Smooth muscle cell (in vitro differentiated cells): ENCODE measurements around the gene ZNF778. TPM values are rescaled to one million over a fixed set of nuclear protein-coding genes. Genes with fewer than 3 reads are reported as not detected.

Experiments used
- DNase-seq: peaks from one replicate; lab custom pipeline; 2025; ENCODE audit not compliant: unreplicated experiment; lab: John Stamatoyannopoulos, UW
- H2AFZ ChIP-seq: fragments of 200-600 bp; sonication (generic); 2 replicates; pipeline ENCODE4 v1.6.0; 2016; ENCODE audit warnings: antibody characterized with exemption, low read depth, mild to moderate bottlenecking
- H3F3A ChIP-seq: fragments of 200-600 bp; sonication (generic); 2 replicates; pipeline ENCODE4 v1.6.0; 2017; ENCODE audit warnings: antibody characterized with exemption, low read depth
- H3K27ac ChIP-seq: fragments of 200-600 bp; sonication (generic); 2 replicates; pipeline ENCODE4 v1.5.1; 2016; ENCODE audit warnings: low read depth, mild to moderate bottlenecking
- H3K27me3 ChIP-seq: fragments of 200-600 bp; sonication (generic); 2 replicates; pipeline ENCODE4 v1.6.1; 2016; ENCODE audit warnings: low read depth, mild to moderate bottlenecking
- H3K36me3 ChIP-seq: fragments of 200-600 bp; sonication (generic); 2 replicates; pipeline ENCODE4 v1.5.1; 2016; ENCODE audit warnings: low read depth
- H3K4me1 ChIP-seq: fragments of 200-600 bp; sonication (generic); 2 replicates; pipeline ENCODE4 v1.5.1; 2016; ENCODE audit warnings: low read depth
- H3K4me2 ChIP-seq: fragments of 200-600 bp; sonication (generic); 2 replicates; pipeline ENCODE4 v1.6.0; 2016; ENCODE audit warnings: mild to moderate bottlenecking
- H3K4me3 ChIP-seq: fragments of 200-600 bp; sonication (generic); 2 replicates; pipeline ENCODE4 v1.5.1; 2016; ENCODE audit warnings: mild to moderate bottlenecking
- H3K79me2 ChIP-seq: fragments of 200-600 bp; sonication (generic); 2 replicates; pipeline ENCODE4 v1.6.0; 2016; ENCODE audit warnings: low read depth, mild to moderate bottlenecking
- H3K9ac ChIP-seq: fragments of 200-600 bp; sonication (generic); 2 replicates; pipeline ENCODE4 v1.6.0; 2016; ENCODE audit warnings: low read depth
- H3K9me3 ChIP-seq: fragments of 200-600 bp; sonication (generic); replicated peaks from 2 replicates; pipeline ENCODE4 v1.5.1; 2016; ENCODE audit warnings: low read depth
- H4K20me1 ChIP-seq: fragments of 200-600 bp; sonication (generic); 2 replicates; pipeline ENCODE4 v1.6.0; 2016; ENCODE audit warnings: low read depth
- CTCF ChIP-seq: fragments of 200-600 bp; sonication (generic); IDR thresholded peaks from 2 replicates; pipeline ENCODE4 v1.5.1; 2017; ENCODE audit warnings: borderline replicate concordance, mild to moderate bottlenecking, antibody characterized with exemption; ENCODE audit not compliant: insufficient read depth, poor library complexity, severe bottlenecking
- WGBS: methylation state at CpG from one replicate; pipeline ENCODE4 v1.1.7; 2016; ENCODE audit warnings: low lambda C conversion rate; 5-methylcytosine and 5-hydroxymethylcytosine counted together
- polyA plus RNA-seq: library from polyadenylated mRNA; unstranded; fragments of >200 nt; fragmentation: Nextera tagmentation; extraction: Ambion mirVana; gene quantifications from 2 replicates; pipeline ENCODE4 v1.2.1, GENCODE V29; 2016
- total RNA-seq: library from RNA; depleted of rRNA; stranded (reverse); fragments of >200 nt; gene quantifications from 2 replicates; pipeline ENCODE4 v1.2.3, GENCODE V29; 2014

ZNF778 gene
- total and polyA plus RNA-seq, 2 experiments from 2014 or later: 3.0 to 6.2 TPM

- no peak for TF ChIP-seq CTCF
- WGBS: 75% methylated on average over 50 of the region's 69 CpGs
- H3K36me3 ChIP-seq: no peaks in the 10 kb centered on the region
These were observed 30.9 kb downstream of the ZNF778 start for GRCh38 chr16:89248196-89248982.

DNA sequence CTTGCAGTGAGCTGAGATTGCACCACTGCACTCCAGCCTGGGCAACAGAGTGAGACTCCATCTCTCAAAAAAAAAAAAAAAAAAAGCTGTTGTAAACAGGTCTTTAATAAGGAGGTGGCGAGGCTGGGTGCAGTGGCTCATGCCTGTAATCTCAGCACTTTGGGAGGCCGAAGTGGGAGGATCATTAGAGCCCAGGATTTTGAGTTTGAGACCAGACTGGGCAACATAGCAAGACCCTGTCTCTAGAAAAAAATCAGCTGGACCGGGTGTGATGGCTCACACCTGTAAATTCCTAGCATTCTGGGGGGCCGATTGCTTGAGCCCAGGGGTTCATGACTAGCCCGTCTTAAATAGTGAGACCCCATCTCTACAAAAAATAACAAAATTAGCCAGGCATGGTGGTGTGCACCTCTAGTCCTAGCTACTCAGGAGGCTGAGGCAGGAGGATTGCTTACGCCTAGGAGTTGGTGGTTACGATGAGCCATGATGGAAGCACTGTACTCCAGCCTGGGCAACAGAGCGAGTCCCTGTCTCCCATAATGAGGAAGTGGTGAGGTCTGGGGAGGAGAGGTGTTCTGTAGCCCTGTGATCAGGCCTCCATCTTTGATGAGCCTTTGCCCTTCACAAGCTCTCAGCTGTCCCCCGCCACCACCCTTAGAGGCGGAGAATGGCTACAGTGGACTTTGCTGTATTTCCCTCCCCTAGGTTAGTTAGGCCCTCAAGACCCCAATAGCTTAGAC lies 36.2 kb downstream of the ZNF778 start:
- no peak overlapping the region for H3K9ac ChIP-seq
- no peak overlapping the region for H2AFZ ChIP-seq
- WGBS: 97% methylated on average over 10 of the region's 10 CpGs

More at GRCh38 chr16:89248196-89248982, 30.9 kb downstream of the ZNF778 start:
- Histone ChIP-seq H4K20me1 (no peaks in the 10 kb centered on the region), H3K79me2 (no peaks in the 10 kb centered on the region), H3F3A (peaks cover 5% of the 10 kb centered on the region), H3K27ac (no peak overlapping the region), H3K4me1 (no peaks in the 10 kb centered on the region), H3K4me2 (peak overlapping the region; percentile 78), H3K4me3 (peak overlapping the region; percentile 45), H3K9me3 (no peaks in the 10 kb centered on the region), H3K9ac (no peak overlapping the region), H2AFZ (no peak overlapping the region), H3K27me3 (no peaks in the 10 kb centered on the region)
- no peak for DNase-seq

DNA sequence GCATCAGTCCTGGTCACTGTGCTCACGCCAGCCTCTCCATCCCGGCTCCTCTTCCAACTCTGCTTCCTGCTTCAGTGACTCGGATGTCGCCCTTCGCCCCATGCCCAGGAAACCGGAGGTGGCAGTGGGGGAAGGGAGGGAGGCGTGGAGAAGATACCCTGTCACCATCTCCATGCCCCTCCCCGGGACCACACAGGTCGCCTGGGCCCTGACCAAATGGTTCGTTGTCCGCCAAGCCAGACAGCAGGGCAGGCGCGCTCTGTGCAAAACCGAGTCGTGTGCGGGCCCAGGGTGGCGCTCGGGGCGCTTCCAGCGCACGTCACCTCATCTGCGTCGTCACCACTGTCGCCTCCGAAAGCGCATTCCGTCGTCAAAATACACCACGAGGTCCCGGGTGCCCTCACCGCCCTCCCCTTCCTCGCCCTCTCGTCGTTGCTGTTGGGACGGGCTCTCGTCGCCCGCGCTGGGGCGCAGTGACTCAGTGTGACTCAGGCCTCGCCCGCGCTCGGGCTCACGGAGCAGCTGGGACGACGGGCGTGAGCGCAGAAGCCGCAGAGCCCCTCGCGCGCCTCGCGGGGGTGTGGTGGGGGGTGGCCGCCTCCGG lies 39.2 kb downstream of the ZNF778 start:
- Histone ChIP-seq H3K27me3 (peaks cover 11% of the 10 kb centered on the region), H3K36me3 (no peaks in the 10 kb centered on the region), H3K4me1 (no peaks in the 10 kb centered on the region), H2AFZ (no peak overlapping the region), H3K79me2 (no peaks in the 10 kb centered on the region), H3F3A (no peaks in the 10 kb centered on the region), H3K27ac (no peak overlapping the region), H3K9me3 (no peaks in the 10 kb centered on the region), H4K20me1 (no peaks in the 10 kb centered on the region), H3K4me2 (peak overlapping the region; percentile 81), H3K9ac (no peak overlapping the region), H3K4me3 (peak overlapping the region; percentile 39)
- WGBS: 22% methylated on average over 47 of the region's 57 CpGs
- DNase-seq: peak; percentile 13
- TF ChIP-seq CTCF: no peak

More for the DNA sequence above, 36.2 kb downstream of the ZNF778 start:
- Histone ChIP-seq H3K36me3 (no peaks in the 10 kb centered on the region), H3K4me3 (no peak overlapping the region), H3K27ac (no peak overlapping the region), H3K4me2 (no peak overlapping the region), H3K27me3 (peaks cover 11% of the 10 kb centered on the region), H3F3A (no peaks in the 10 kb centered on the region), H3K9me3 (no peaks in the 10 kb centered on the region), H3K4me1 (no peaks in the 10 kb centered on the region), H3K79me2 (no peaks in the 10 kb centered on the region), H4K20me1 (no peaks in the 10 kb centered on the region)
- no peak for TF ChIP-seq CTCF
- no peak for DNase-seq
